NCI-H524 treated with DMSO at 0.1 percent for 48 hours (cell line): Measurements from ENCODE around the gene ZDHHC13.

Source experiments
- DNase-seq: peaks from one replicate; lab custom pipeline; 2025; lab: John Stamatoyannopoulos, UW

Gene ZDHHC13

DNA sequence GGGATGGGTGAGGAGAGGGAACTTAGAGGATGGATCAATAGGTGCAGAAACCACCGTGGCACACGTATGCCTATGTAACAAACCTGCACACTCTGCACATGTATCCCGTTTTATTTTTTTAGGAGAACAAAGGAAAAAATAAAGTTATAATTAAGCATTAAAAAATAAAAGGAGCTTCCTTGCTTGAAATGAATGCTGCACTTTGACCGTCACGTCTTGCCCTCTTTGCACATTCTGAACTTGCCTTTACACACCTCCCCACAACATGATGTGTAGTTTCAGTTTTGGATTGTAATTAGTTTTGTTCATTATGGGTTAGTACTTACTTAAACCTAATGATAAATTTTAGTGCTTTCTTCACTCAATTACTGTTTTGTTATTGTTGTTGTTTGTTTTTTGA lies 87.9 kb downstream of the ZDHHC13 start:
- DNase-seq: no peak

- no peak for DNase-seq
Measured at GRCh38 chr11:19208181-19208580, 91.2 kb downstream of the ZDHHC13 start.

GRCh38 chr11:19208959-19209546 lies 92.1 kb downstream of the ZDHHC13 start:
- no peak for DNase-seq

- DNase-seq: no peak
Measured at GRCh38 chr11:19209617-19210370, 92.8 kb downstream of the ZDHHC13 start.

DNA sequence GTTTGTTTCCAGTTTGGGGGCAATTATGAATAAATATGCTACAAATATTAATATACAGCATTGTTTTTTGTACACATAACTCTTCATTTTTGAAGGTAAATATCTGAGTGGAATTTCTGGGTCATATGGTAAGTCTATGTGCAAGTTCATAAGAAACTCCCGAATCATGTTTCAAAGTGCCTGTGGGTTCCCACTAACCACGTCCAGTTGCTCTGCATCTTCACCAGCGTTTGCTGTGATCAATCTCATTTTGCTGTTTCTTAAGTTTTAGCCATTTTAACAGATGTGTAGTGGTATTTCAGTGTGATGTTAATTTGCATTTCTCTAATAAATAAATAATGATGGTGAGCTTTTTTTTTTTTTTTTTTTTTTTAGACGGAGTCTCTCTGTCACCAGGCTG lies 99.1 kb downstream of the ZDHHC13 start:
- DNase-seq: no peak

DNA sequence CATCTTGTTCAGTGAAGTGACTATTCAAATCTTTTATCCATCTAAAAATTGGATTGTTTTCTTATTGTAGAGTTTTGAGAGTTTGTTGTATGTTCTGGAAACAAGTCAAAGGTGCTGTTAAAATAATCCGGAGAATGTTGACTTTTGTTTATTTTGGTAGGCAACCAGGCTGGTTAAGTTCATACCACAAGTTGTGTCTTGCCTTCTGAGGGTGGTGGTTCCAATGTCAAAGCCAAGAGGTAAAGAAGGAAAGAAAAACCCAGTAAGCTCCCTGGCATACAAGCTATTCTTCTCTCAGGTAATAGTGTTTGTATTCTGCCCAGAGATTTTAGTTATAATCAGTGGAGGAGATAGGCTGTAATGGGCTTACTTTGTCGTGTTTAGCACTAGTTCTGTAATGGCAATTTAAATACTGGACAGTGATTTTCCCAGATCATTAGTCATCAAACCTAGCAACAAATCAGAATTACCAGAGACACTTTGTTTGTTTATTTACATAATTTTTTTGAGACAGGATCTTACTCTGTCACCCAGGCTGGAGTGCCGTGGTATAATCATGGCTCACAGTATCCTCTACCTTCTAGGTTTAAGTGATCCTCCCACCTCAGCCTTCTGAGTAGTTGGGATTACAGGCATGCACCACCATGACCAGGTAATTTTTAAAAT lies 99.9 kb downstream of the ZDHHC13 start:
- DNase-seq: no peak

DNA sequence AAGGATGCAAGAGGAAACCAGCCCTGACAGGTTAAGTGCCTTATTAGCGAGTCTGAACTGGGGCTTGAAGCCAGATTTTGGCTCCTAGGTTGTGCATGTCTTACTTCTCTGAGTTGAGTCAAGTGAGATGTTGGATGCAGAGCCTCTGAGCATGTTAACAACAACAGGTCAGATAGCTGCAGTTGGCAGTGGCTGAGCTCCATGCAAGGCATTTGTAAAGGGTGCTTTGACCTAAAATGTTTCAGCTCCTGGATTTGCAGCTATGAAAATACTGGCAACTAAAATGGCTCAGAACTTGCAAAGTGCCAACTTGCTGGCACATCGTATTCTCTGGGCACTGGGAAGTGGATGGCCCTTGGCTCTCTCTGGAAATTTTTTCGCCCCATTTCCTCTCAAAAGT lies 101.2 kb downstream of the ZDHHC13 start:
- no peak for DNase-seq

DNA sequence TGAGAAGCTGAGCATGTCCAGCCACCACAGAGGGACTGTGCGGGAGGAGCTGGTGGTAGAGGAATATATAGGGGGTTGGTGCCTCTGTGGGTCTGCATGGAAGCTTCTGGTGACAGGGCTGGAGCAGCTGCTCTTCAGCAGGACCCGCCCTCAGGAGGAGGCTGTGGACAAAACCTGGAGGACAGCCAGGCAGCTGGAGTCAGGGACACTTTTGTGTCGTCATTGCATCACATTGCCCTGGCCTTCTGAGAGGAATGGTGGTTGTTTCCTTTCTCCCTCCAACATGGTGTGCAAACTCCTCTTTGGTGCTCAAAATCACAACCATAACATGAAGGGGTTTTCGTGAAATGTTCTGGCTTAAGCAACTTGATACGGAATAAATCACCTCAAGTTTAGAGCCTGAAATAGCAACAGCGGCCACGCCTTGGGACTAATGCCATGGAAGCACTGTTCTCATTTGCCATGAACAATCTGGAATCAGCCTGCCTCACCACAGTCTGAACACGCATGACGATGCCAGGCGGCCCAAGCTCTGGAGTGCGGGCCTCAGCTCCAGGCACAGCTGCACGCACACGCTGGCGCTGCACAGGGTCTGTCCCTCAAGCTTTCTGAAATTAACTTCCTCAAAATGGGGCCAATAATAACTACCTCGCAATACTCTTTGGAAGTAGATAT lies 102.0 kb downstream of the ZDHHC13 start:
- DNase-seq: no peak

DNA sequence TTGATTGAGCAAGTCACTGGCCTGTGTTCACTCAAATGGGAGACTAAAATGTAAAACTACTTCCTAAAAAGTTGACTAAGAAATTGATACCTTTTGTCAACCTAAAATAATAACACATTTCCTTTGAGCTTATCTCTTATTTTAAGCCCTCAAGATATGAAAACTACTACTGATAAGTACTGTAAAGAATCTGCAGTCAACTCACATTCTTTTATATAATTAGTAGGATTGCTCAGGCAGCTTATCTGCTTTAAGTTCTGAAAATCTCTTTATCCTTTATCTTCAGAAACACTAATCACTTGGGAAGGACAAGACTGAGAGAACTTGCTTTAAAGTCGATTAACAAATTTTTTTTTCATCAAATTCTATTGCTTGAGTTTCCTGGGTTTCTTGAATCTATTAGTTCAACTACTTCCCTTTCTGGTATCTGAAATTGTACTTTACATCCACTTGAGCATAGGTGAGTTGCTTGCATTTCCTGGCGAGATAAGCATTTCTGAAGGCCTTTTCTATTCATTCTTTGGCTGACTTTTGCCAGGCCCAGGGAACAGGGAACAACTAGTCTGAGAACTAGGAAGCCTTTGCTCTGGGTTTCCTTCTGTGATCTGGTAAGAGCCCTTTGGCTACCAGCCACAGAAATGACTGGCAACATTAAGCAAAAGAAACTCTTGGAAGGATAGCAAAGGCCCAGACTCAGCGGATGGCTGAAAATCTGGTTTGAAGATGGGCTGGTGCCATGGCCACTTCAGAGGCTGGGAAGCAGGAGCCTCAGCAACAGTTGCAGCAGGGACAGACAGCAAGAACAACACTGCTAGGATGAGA lies 104.1 kb downstream of the ZDHHC13 start:
- DNase-seq: no peak

DNA sequence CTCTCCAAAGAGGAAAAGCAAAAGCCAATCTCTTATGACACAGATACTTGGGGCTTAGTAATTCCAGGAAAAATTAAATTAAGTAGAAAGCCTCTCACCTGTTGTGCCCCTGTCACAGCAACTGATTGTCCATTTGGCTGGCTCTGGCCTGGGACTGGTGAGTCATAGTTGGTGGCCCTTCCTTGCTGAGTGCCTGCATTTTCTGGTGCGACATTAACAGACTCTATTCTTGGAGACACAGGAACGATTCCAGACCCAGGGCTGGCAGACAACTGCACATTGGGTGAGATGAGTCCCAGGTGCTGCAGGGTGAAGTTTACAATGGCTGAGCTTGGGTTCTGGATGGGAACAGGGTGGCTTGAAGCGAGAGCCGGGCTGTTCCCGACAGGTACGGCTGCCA lies 108.2 kb downstream of the ZDHHC13 start:
- no peak for DNase-seq

- DNase-seq: no peak
Measured at GRCh38 chr11:19225581-19225980, 108.6 kb downstream of the ZDHHC13 start.
